ENCODE measurements around the gene DHCR7. TPM values are rescaled to one million over a fixed set of nuclear protein-coding genes. Genes with fewer than 3 reads are reported as not detected.

Gene DHCR7
- total and polyA plus RNA-seq, 2 experiments from 2014 or later: 84.0 to 166 TPM

DNA sequence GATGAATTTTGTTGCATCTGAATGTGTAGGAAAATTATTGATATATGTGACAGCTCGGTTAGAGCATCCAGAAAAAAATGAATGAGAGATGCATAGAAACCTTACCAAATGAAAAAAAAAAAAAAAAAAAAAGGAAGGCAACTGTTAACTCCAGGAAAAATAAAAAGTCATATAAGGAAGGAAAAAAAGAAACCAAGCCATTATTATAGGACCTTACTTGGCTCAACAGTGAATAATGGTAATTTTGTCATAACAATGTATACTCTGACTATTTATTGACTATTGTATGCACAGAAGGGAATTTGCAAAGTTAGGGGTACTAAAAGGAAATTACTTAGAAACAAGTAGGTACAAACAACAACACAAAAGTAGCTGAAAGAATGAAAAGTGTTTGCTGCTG is 2.0 kb downstream of the DHCR7 start (continued):
- TF ChIP-seq, protein P1, sequence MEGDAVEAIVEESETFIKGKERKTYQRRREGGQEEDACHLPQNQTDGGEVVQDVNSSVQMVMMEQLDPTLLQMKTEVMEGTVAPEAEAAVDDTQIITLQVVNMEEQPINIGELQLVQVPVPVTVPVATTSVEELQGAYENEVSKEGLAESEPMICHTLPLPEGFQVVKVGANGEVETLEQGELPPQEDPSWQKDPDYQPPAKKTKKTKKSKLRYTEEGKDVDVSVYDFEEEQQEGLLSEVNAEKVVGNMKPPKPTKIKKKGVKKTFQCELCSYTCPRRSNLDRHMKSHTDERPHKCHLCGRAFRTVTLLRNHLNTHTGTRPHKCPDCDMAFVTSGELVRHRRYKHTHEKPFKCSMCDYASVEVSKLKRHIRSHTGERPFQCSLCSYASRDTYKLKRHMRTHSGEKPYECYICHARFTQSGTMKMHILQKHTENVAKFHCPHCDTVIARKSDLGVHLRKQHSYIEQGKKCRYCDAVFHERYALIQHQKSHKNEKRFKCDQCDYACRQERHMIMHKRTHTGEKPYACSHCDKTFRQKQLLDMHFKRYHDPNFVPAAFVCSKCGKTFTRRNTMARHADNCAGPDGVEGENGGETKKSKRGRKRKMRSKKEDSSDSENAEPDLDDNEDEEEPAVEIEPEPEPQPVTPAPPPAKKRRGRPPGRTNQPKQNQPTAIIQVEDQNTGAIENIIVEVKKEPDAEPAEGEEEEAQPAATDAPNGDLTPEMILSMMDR (conservative IDR thresholded peaks at IDR 0.05; ENCODE audit: low read depth in 2 of 2): no peak
- no peak for TF ChIP-seq EZH2 (IDR thresholded peaks at IDR 0.05; ENCODE audit: low read depth, unreplicated experiment)
- no peak for TF ChIP-seq ZNF462 (CRISPR knock-in tag; IDR thresholded peaks at IDR 0.05)

DNA sequence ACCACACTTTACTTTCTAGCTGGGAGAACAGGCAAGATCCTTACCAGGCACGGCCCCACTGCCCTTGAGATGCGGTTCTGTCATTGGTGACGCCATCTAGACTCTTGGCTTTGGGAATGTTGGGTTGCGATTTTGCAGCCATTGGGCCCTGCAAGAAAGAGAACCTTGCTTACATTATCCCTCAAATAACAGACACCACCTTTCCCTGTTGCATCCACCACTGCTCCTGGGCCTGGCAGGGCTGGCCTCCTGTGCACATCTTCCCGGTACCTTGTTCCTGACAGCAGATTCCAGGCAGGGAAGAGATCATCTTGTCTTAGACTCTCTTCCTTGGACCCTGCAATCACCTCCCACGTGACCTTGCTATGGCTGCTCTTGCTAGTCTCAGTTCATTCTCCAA is 3.4 kb downstream of the DHCR7 start:
- Histone ChIP-seq H3K4me2 (no peak overlapping the region), H3K4me3 (no peak overlapping the region), H3K36me3 (ENCODE audit: insufficient read depth) (peaks cover 46% of the 10 kb centered on the region), H4K20me1 (replicated peaks; ENCODE audit: insufficient read depth) (peaks cover 28% of the 10 kb centered on the region), H3K79me2 (replicated peaks; ENCODE audit: insufficient read depth) (peaks cover 44% of the 10 kb centered on the region), H3K27me3 (ENCODE audit: insufficient read depth) (no peaks in the 10 kb centered on the region), H3K4me1 (ENCODE audit: insufficient read depth) (peaks cover 12% of the 10 kb centered on the region), H3K27ac (ENCODE audit: low read depth) (no peak overlapping the region), H2AFZ (no peak overlapping the region), H3K9me2 (ENCODE audit: insufficient read depth) (no peaks in the 10 kb centered on the region), H3F3A (replicated peaks; ENCODE audit: low read depth) (no peaks in the 10 kb centered on the region)
- Mint-ChIP-seq H3K4me3 (no peak overlapping the region), H3K4me1 (peaks cover 25% of the 10 kb centered on the region; the same call in 2 of the 3 replicates), H3K27ac (no peak overlapping the region), H3K27me3 (ENCODE audit: insufficient read depth, low read depth, poor library complexity) (peaks cover 12% of the 10 kb centered on the region), H3K9me3 (peaks cover 7% of the 10 kb centered on the region; the same call in 2 of the 3 replicates), H3K36me3 (ENCODE audit: low read depth) (peaks cover 73% of the 10 kb centered on the region)
- ATAC-seq (no peak), DNase-seq (ENCODE audit: low spot score) (no peak)
- TF ChIP-seq NANOG (IDR thresholded peaks at IDR 0.05; ENCODE audit: borderline replicate concordance) (no peak), ETS1 (IDR thresholded peaks at IDR 0.05) (no peak), POLR2AphosphoS5 (IDR thresholded peaks at IDR 0.05; ENCODE audit: low read depth) (no peak), STAT1 (IDR thresholded peaks at IDR 0.05; ENCODE audit: unreplicated experiment) (no peak), ZNF114 (CRISPR knock-in tag; IDR thresholded peaks at IDR 0.05) (no peak), EZH2 (IDR thresholded peaks at IDR 0.05; ENCODE audit: low read depth, unreplicated experiment) (no peak)
- TF ChIP-seq, protein P1 (conservative IDR thresholded peaks at IDR 0.05; ENCODE audit: low read depth in 2 of 2): no peak
- TF ChIP-seq, protein P2, sequence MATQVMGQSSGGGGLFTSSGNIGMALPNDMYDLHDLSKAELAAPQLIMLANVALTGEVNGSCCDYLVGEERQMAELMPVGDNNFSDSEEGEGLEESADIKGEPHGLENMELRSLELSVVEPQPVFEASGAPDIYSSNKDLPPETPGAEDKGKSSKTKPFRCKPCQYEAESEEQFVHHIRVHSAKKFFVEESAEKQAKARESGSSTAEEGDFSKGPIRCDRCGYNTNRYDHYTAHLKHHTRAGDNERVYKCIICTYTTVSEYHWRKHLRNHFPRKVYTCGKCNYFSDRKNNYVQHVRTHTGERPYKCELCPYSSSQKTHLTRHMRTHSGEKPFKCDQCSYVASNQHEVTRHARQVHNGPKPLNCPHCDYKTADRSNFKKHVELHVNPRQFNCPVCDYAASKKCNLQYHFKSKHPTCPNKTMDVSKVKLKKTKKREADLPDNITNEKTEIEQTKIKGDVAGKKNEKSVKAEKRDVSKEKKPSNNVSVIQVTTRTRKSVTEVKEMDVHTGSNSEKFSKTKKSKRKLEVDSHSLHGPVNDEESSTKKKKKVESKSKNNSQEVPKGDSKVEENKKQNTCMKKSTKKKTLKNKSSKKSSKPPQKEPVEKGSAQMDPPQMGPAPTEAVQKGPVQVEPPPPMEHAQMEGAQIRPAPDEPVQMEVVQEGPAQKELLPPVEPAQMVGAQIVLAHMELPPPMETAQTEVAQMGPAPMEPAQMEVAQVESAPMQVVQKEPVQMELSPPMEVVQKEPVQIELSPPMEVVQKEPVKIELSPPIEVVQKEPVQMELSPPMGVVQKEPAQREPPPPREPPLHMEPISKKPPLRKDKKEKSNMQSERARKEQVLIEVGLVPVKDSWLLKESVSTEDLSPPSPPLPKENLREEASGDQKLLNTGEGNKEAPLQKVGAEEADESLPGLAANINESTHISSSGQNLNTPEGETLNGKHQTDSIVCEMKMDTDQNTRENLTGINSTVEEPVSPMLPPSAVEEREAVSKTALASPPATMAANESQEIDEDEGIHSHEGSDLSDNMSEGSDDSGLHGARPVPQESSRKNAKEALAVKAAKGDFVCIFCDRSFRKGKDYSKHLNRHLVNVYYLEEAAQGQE (IDR thresholded peaks at IDR 0.05; ENCODE audit: unreplicated experiment): no peak

Data from GM23338 (cell line).